GF-D8 (cell line): ENCODE results near the gene PRSS2.
"Not testable (repeated sequence)": the region's sequence is repeated elsewhere in the genome, so short reads cannot be mapped to it uniquely, and the experiment has no call there.

ENCODE experiments used
- DNase-seq: peaks from one replicate; lab custom pipeline; 2025; lab: John Stamatoyannopoulos, UW

The PRSS2 gene

DNA sequence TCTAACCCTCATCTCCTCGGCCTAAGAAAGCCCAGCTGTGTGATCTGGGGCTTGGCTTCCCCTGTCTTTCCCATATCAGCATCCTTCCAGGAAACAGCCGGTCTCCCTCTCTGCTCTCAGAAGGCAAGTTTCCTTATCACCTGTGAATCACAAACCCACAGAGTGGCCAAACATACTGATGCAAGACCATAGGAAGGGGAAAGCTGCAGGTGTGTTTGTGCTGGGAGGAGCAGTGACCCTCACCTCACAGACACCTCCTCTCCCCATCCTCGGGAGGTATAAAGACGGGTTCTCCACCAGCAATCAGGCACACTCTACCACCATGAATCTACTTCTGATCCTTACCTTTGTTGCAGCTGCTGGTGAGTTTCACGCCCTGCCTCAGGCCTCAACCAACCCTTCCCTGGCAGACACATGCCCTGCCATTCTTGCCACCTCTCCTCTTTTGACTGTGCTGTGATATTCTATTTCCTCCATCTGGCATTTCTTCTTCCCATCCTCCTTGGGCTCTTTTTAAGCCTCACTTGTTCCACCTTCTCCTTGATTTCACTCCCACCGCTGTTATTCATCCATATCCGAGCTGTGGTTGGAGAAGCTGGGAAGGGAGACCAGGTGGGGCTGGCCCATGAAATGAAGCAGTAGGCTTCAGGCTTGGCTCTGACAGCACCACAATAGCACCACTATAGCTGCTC is at the start of gene PRSS2:
Gene PRSS2 (plus strand): TSS at position 310 of the 692 bp plus-strand sequence. CDS start 13 bp downstream, at position 323.
- peak; percentile 56 for DNase-seq

DNA sequence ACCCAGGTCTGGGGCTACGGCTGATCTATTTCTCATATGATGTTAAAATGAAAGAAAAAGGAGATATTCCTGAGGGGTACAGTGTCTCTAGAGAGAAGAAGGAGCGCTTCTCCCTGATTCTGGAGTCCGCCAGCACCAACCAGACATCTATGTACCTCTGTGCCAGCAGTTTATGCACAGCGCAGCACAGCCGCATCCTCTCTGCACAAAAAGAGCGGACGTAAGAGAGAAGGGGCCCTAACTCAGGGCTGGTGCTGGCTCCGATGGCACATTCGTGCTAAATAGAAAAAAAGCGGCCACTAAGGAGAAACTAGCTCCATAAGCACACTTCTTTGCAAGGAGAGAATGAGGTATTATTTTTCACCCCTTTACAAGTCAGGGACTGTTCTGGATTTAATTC is 49.8 kb upstream of the PRSS2 start:
- no peak for DNase-seq

DNA sequence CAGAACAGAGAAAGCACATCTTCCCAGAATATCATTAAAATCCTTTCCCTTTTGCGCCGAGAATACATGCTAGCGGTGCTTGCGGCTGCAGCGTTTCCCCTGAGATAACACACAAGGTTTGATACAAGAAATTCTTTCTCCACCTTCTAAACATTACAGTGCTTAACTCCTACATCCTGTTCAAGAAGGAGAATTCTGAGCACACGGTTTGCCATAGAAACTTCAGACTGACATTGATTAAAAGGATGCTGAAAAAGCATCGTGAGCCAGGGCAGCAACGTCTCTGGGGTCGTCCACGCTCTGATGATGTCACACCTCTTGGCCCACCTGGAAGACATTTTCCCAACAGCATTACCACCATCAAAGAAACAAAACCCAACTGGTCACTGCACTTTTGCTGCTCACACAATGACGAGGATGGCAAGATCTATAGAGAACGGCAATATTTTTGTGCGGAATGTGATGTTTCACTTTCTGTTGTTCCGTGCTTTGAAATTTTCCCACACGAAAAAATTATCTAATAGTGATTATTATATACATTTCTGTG is 48.4 kb upstream of the PRSS2 start:
- no peak for DNase-seq

DNA sequence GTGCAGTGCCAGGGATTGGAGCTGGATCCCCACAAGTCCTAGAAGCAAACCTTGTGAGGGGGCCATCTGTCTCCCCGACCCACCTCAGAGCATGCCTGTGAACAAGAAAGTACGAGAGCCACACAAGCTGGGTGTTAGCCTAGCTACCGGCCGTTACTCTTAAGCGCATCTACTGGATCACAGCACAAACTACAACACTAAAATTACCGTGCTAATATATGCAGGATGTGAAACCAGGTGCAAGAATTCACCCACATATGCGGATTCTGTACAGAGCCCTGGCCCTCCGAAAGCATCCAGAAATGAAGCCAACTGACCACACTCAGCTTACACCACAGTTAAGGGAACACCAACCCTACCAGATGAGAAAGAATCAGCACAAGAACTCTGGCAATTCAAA is 37.5 kb upstream of the PRSS2 start:
- DNase-seq, result no peak

DNA sequence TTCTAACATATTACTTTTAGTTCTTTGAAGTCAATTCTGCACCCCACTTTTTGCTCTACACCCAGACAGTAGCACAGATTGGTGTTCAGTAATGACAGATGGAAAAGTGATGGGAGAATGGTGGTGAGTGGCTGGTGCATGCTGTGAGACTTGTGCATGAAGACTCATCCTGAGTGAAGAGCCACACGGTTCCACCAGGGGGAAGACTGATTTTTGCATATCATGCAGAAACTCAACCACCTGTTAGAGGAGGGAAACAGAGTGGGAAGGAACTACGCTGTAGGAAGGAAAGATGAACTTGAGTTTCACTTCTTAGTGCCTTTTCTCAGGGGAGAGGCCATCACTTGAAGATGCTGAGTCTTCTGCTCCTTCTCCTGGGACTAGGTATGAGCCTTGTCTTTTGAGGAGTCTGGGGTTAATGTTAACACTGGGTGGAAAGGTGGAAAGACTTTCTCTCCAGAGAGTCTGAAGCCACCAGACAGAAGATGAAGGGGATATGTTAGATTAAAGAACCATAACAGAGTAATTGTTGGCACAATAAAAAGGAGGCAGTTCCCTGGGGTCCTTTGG is 30.8 kb upstream of the PRSS2 start:
- DNase-seq, result no peak

DNA sequence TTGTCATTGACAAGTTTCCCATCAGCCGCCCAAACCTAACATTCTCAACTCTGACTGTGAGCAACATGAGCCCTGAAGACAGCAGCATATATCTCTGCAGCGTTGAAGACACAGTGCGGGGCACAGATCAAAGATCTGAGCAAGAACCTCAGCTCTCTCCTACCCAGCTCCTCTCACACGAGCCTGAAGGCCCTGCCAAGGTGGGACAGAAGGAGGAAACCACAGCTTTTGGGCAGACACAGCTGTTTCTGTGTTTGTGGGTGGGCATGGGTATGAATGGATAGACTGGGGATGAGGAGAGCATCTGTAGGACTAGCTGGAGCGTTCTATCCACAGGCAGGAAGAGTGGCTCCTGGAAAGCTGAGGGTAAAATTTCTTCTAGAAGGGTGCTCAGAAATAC is 30.0 kb upstream of the PRSS2 start:
- DNase-seq, result no peak

DNA sequence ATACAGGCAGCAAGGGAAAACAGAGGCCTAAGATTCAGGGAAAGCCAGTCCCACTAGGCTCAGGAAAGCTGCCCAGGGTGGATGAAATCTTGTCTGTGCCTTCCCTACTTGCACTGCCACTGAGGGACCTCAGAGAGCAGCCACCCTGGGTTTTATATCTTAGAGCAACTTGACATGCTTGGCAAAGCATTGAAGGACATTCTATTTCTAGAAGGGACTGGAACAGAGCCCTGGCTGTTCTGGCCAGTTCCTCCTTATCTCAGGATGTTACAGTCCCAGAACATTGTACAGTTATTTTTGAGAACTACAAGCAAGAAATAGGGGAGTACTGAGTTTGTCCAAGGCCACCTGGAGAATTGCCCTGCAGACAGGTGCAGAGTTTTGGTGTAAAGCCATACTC is 28.8 kb upstream of the PRSS2 start:
- not testable (repeated sequence) for DNase-seq

DNA sequence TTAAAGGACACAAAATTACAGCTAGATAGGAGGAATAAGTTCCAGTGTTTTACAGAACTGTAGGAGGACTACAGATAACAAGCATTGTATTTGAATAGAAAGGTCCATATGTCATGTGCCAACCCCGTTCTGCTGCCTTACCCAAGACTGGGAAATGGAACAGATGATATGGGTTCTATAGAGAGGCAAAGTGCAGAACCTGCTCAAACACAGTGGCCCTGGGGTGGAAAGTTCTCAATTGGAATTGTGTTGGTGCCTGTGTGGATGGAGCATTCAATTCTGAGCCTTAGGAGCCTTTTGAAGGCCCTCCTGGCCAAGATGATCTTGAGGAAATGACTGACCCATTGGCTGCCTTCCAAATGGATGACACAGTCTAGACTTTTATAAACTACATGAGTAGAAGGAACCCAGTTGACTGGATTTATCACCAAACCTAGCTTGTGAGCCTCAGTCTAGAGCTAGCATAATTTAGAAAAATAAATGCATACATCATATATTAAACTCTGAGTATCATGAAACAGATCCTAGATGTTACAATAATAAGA is 25.6 kb upstream of the PRSS2 start:
- DNase-seq, result no peak

DNA sequence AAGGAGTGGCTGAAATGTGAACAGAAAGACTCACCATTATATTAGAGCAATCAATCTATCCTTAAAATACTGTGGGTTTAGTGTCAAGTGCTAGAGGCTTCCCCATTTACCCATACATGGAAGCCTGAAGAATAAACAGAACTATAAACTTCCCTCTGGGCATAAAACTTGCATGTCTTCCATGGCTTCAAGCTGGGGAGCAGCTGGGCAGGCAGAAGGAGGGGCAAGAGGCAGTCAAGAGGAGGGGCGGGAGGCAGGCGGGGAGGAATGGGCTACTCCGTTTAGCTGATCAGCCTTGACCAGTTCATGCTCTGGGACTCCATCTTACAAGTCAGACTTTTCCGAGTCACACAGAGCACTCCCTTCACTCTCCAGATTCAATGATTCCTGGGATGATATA is 25.0 kb upstream of the PRSS2 start:
- DNase-seq, result no peak

DNA sequence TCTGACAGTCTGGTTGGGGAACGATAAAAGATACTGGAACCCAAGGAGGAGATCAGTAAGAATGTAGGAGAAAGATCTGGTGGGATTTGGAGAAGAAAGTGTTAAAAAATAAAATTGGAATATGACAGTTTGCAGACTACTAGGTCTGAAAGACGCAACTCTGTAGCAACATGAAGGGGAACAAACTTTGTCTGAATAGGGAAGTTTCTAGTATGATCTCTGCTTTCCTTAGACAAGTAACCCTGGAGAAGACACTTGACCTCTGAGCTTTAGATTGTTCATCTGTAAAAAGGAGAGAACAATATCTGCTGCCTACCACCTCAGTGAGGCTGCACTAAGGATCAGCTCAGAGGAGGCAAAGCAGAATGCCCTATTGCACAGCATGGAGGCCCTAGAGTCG is 24.5 kb upstream of the PRSS2 start:
- no peak for DNase-seq

DNA sequence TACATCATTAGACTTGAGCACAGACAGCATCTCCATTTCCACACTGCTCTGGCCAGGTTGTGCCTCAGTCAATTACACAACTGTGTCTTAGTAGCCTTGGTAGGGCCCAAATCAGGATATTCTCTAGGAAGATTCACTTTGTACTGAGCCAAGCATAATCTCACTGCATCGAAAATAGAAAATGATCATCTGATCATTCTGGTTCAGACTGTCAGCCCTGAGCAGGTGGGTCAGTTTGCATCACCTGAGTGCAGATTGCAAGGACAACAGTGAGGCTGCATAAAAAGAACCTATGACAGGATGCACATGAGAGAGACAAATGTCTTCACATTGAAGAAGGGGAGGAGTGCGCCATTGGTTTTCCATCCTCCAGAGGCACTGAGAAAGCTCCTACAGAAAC is 22.4 kb upstream of the PRSS2 start:
- DNase-seq, result not testable (repeated sequence)

DNA sequence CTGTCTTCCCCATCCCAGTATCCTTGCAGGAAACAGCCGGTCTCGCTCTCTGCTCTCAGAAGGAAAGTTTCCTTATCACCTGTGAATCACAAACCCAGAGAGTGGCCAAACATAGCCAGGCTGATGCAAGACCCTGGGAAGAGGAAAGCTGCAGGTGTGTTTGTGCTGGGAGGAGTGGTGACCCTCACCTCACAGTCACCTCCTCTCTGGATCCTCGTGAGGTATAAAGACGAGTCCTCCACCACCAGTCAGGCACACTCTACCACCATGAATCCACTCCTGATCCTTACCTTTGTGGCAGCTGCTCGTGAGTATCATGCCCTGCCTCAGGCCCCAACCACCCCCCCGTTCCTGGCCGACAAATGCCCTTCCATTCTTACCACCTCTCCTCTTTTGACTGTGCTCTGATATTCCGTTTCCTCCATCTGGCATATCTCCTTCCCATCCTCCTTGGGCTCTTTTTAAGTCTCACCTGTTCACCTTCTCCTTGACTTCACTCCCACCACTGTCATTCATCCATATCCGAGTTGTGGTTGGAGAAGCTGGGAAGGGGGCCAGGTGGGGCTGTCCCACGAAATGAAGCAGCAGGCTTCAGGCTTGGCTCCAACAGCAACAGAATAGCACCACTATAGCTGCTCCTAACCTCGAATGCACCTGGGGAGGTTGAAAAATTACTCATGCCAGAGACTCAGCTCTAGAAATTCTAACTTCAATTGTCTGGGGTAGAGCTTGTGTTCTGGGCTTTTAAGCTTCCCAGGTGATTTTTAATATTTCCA is 21.4 kb upstream of the PRSS2 start, which contains the start of gene PRSS1:
Gene PRSS1 (plus strand): TSS at position 255 of the 776 bp plus-strand sequence. CDS start 13 bp downstream, at position 268.
- DNase-seq, result no peak

DNA sequence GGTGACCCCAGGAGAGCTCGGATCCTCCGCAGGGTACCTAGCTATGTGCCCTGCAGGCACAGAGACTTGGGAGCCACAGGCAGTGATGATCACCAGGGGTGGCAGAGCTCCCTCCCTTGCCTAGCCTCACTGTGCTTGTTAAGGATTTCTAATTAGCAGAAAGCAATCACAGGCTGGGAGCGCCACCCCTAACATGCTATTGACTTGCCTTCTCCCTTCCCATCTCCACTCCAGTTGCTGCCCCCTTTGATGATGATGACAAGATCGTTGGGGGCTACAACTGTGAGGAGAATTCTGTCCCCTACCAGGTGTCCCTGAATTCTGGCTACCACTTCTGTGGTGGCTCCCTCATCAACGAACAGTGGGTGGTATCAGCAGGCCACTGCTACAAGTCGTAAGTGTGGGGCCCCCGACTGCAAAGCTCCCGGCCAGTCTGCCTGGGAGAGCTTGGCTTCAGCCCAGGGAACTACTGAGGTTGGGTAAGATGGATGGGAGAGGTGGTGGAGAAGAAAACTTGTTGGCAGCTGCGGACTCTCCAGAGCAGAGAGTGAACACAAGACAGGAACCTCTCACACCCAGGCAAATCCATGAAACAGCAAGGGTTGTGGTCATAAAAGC is 20.3 kb upstream of the PRSS2 start:
- DNase-seq, result no peak

DNA sequence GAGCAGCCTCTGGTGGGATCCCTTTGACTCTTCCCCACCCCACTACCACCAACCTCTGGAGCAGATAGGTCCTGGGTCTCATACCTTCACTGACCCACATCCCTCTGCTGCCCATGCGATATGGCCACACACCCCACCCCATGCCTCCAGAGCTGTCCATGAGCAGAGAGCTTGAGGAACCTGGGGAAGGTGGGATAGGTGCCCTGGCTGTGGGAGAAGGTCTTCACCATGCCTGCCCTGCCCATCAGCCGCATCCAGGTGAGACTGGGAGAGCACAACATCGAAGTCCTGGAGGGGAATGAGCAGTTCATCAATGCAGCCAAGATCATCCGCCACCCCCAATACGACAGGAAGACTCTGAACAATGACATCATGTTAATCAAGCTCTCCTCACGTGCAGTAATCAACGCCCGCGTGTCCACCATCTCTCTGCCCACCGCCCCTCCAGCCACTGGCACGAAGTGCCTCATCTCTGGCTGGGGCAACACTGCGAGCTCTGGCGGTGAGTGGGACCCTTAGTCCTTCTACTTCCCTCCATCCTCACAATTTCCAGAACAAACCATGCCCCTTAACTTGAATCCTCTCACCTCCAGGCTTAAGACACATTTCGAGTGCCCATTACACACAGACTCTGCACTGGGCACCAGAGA is 19.1 kb upstream of the PRSS2 start:
- DNase-seq, result not testable (repeated sequence)

DNA sequence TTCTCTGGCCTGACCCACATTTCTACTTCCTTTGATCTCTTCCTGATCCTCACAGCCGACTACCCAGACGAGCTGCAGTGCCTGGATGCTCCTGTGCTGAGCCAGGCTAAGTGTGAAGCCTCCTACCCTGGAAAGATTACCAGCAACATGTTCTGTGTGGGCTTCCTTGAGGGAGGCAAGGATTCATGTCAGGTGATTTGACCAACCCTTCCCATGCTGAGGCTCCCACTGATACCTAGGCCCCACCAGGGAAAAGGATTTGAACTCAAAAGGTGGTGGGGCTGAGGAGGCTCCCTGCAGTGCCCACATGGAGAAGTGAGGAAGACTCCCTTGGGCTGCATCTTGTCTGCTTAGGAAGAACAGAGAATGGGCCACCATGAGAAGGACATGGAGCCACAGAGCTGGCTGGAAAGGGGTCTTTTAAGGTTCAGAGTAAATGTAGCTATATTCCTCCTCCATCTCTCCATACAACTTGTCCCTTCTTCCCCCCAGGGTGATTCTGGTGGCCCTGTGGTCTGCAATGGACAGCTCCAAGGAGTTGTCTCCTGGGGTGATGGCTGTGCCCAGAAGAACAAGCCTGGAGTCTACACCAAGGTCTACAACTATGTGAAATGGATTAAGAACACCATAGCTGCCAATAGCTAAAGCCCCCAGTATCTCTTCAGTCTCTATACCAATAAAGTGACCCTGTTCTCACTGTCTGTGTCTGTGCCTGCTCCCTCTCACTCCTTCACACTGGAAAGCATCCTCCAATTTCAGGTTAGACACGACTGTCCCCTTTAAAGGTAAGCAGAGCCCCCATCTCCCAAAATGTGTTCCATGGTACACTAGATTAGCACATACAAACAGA is 18.2 kb upstream of the PRSS2 start:
- no peak for DNase-seq

DNA sequence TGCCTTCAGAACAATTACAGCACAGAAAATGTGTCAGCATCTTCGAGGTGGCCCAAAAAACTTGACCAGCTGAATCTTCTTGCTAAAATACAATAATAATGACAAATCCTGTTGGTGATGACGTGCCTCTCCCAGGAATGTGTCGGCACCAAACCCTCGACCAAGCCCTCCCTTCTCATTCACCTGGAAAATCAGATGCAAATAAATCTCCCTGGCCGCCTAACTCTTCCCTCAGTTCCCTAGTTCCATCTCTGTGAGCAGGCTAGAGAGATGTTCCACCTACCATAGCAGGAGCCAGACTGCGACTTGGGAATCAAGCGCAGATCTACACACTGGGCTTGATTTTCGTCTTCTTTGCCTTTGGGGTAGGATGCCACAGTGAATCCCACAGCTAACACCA is 17.4 kb upstream of the PRSS2 start:
- DNase-seq, result no peak

DNA sequence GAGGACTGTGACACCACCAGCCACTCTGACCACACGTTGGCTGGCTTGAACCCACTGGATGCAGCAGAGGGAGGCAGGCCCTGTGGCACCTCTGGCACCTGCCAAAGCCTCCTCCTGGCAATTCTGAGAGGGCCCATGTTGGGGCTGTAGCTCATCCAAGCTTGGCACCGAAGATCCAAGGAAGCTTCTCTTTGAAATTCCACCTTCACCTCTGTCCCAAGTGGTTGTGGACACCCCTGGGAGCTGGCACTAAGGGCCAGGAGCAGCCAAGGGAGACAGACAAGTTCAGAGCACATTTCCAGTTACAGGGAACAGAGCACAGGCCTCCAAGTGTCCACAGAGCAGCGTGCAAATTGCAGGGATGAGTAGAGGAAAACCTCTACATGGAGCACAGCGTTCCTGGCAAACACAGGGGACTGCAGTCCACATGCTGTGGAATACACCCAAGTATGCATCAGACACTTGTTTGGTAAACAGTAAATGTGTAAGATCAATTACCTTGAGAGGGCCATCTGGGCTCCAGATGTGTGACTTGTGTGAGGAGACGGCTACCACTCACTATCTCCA is 16.8 kb upstream of the PRSS2 start:
- DNase-seq, result not testable (repeated sequence)

DNA sequence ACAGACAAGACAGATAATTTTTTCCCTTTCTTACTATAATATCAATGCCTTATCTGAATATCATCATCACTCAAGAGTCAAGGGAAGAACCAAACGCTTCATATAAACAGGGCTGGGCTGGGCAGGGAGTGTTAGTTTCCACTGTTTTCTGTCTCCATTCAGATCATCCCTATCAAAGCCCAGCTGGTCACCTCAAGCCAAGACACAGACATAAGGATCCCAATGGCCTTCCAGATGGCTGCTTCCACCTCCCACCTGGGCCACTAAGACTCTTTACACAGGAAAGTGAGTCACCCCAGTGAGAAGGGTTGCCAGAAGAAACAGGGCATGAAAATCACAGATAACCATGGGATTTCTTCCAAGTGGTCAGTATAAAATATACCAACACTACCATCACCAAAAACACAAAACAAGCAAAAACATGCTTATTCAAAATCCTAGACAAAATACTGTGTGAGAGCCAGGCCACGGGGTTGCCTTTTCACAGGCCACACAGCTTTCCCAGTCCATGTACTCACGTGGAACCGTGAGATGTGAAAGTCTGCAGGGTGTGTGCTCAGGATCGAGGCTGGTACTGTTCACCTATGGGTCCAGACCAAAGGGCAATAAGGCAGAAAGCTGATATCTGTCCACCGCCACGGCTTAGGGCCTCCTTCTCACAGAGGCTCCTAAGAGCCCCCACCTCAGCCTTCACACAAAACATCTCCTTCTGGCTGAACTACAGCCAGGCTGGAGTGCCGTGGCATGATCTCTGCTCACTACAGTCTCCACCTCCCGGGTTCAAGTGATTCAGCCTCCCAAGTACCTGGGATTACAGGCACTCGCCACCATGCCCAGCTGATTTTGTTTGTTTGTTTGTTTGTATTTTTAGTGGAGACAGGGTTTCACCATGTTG is 15.8 kb upstream of the PRSS2 start:
- no peak for DNase-seq

DNA sequence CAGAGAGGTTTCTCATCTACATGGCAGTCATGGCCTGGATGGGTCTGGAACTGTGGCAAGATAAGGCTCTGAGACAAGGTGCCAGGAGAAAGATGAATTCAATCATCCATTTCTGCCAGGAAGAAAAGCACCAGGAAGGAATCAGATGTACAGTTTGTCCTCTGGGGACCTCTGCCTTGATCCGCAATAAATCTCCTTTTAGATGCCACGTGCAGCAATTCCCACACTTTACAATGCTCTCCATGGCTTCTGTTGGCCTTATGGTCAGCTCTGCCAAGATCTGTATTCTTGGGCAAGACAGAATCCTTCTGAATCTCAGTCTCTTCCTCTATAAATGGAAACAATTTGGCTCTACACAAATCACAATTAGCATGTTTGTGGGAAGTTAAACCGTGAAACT is 12.5 kb upstream of the PRSS2 start:
- not testable (repeated sequence) for DNase-seq
